ENCODE measurements around the gene TEX51.

TEX51 gene

GRCh38 chr2:126911111-126911796 lies 12.6 kb downstream of the TEX51 start:
- in situ Hi-C loops (cut with MboI; ENCODE audit: low sequenced_read_pairs), result no loop called here

GRCh38 chr2:126912201-126912600 lies 13.5 kb downstream of the TEX51 start:
- in situ Hi-C loops (cut with MboI; ENCODE audit: low sequenced_read_pairs), result no loop called here

- in situ Hi-C loops (cut with MboI; ENCODE audit: low sequenced_read_pairs), result no loop called here
These were observed 14.6 kb downstream of the TEX51 start for GRCh38 chr2:126913329-126913728.

GRCh38 chr2:126913881-126914615 lies 15.4 kb downstream of the TEX51 start:
- in situ Hi-C loops (cut with MboI; ENCODE audit: low sequenced_read_pairs), result no loop called here

GRCh38 chr2:126914811-126915500 lies 16.3 kb downstream of the TEX51 start:
- in situ Hi-C loops (cut with MboI; ENCODE audit: low sequenced_read_pairs), result no loop called here

GRCh38 chr2:126915903-126916302 lies 17.2 kb downstream of the TEX51 start:
- in situ Hi-C loops (cut with MboI; ENCODE audit: low sequenced_read_pairs), result no loop called here

- in situ Hi-C loops (cut with MboI; ENCODE audit: low sequenced_read_pairs), result no loop called here
These were observed 18.1 kb downstream of the TEX51 start for GRCh38 chr2:126916744-126917143.

GRCh38 chr2:126921066-126921465 lies 22.4 kb downstream of the TEX51 start:
- in situ Hi-C loops (cut with MboI; ENCODE audit: low sequenced_read_pairs), result no loop called here

GRCh38 chr2:126930970-126931590 lies 32.4 kb downstream of the TEX51 start:
- in situ Hi-C loops (cut with MboI; ENCODE audit: low sequenced_read_pairs), result no loop called here

- in situ Hi-C loops (cut with MboI; ENCODE audit: low sequenced_read_pairs), result no loop called here
These were observed 33.8 kb downstream of the TEX51 start for GRCh38 chr2:126932529-126932928.

- in situ Hi-C loops (cut with MboI; ENCODE audit: low sequenced_read_pairs), result no loop called here
These were observed 34.4 kb downstream of the TEX51 start for GRCh38 chr2:126932966-126933710.

GRCh38 chr2:126933711-126934091 lies 35.0 kb downstream of the TEX51 start:
- in situ Hi-C loops (cut with MboI; ENCODE audit: low sequenced_read_pairs), result no loop called here

- in situ Hi-C loops (cut with MboI; ENCODE audit: low sequenced_read_pairs), result no loop called here
These were observed 36.1 kb downstream of the TEX51 start for GRCh38 chr2:126934809-126935208.

- in situ Hi-C loops (cut with MboI; ENCODE audit: low sequenced_read_pairs), result no loop called here
These were observed 37.1 kb downstream of the TEX51 start for GRCh38 chr2:126935774-126936173.

- in situ Hi-C loops (cut with MboI; ENCODE audit: low sequenced_read_pairs), result no loop called here
These were observed 37.6 kb downstream of the TEX51 start for GRCh38 chr2:126936219-126936723.

- in situ Hi-C loops (cut with MboI; ENCODE audit: low sequenced_read_pairs), result no loop called here
These were observed 41.6 kb downstream of the TEX51 start for GRCh38 chr2:126940331-126940730.

GRCh38 chr2:126942427-126943203 lies 43.9 kb downstream of the TEX51 start:
- in situ Hi-C loops (cut with MboI; ENCODE audit: low sequenced_read_pairs), result no loop called here

- in situ Hi-C loops (cut with MboI; ENCODE audit: low sequenced_read_pairs), result no loop called here
These were observed 45.1 kb downstream of the TEX51 start for GRCh38 chr2:126943612-126944348.

- in situ Hi-C loops (cut with MboI; ENCODE audit: low sequenced_read_pairs), result no loop called here
These were observed 46.4 kb downstream of the TEX51 start for GRCh38 chr2:126945118-126945517.
